Natural killer cell (primary cell): ENCODE measurements around the gene GABRB1. TPM values are rescaled to one million over a fixed set of nuclear protein-coding genes. Genes with fewer than 3 reads are reported as not detected.

Experiments
- ATAC-seq, 3 donors: fragments of 150-1000 bp in 2 of 3; fragments of 200-7000 bp in 1 of 3; cut with Tn5 transposase; 1 replicate in 1 of 3; 2 replicates in 2 of 3; pipeline ENCODE4 v1.10.0; 2021; ENCODE audit warnings: mild to moderate bottlenecking in 2 of 3, moderate library complexity in 2 of 3
- DNase-seq, 2 donors: peaks; one replicate each; pipeline versions ENCODE4 v3.0.0 to v3.0.0-alpha.2; 2013 to 2021; ENCODE audit warnings: mixed read lengths in 1 of 2
- H3K27ac ChIP-seq: one replicate; pipeline ENCODE4 v1.5.1; 2013; ENCODE audit warnings: mild to moderate bottlenecking, low read length
- H3K27me3 ChIP-seq: one replicate; pipeline ENCODE4 v1.6.1; 2013; ENCODE audit warnings: low read length; ENCODE audit not compliant: control insufficient read depth, insufficient read depth
- H3K36me3 ChIP-seq: one replicate; pipeline ENCODE4 v1.6.1; 2013; ENCODE audit warnings: low read length; ENCODE audit not compliant: control insufficient read depth, insufficient read depth
- H3K4me1 ChIP-seq: one replicate; pipeline ENCODE4 v1.6.1; 2013; ENCODE audit warnings: low read length; ENCODE audit not compliant: control insufficient read depth, insufficient read depth
- H3K4me3 ChIP-seq: one replicate; pipeline ENCODE4 v1.5.1; 2013; ENCODE audit warnings: low read length
- H3K9me3 ChIP-seq: one replicate; pipeline ENCODE4 v1.6.1; 2013; ENCODE audit warnings: low read length; ENCODE audit not compliant: control insufficient read depth, insufficient read depth
- H3K27ac Mint-ChIP-seq, 2 donors: one replicate each; pipeline ENCODE4 v1.8.0; 2022; ENCODE audit warnings: mild to moderate bottlenecking in 2 of 2, mixed read lengths in 2 of 2, moderate library complexity in 1 of 2
- H3K27me3 Mint-ChIP-seq, 2 donors: one replicate each; pipeline ENCODE4 v1.8.0; 2022; ENCODE audit warnings: low read depth in 2 of 2, mixed read lengths in 2 of 2
- H3K36me3 Mint-ChIP-seq: one replicate; pipeline ENCODE4 v1.8.0; 2022; ENCODE audit warnings: mixed read lengths
- H3K4me1 Mint-ChIP-seq, 2 donors: one replicate each; pipeline ENCODE4 v1.8.0; 2022; ENCODE audit warnings: mixed read lengths in 2 of 2
- H3K4me3 Mint-ChIP-seq: one replicate; pipeline ENCODE4 v1.8.0; 2022; ENCODE audit warnings: mild to moderate bottlenecking, moderate library complexity, mixed read lengths
- H3K9me3 Mint-ChIP-seq, 2 donors: one replicate each; pipeline ENCODE4 v1.8.0; 2022; ENCODE audit warnings: mixed read lengths in 2 of 2
- CTCF ChIP-seq: fragments of 200-600 bp; IDR thresholded peaks from one replicate; pipeline ENCODE4 v1.8.0; 2022; ENCODE audit warnings: antibody characterized with exemption
- whole genome bisulfite sequencing: methylation state at CpG from one replicate; pipeline ENCODE4 v1.1.7; 2013; ENCODE audit warnings: missing lambda C conversion rate; ENCODE audit not compliant: insufficient coverage; 5-methylcytosine and 5-hydroxymethylcytosine counted together
- intact Hi-C: fragments of 100-400 bp; cut with micrococcal nuclease; formaldehyde crosslinking; loops from one replicate; pipeline ENCODE4 v1.14.2; 2022
- total RNA-seq, 4 donors: library from RNA; stranded (reverse); fragments of 120-200 nt in 1 of 4; gene quantifications; one replicate each; pipeline versions ENCODE4 v1.2.3 to v1.2.4, GENCODE V29; 2013 to 2022

Gene GABRB1
- total RNA-seq, result not detected
- total RNA-seq (2013), result not detected

GRCh38 chr4:47031011-47031678 is at the start of gene GABRB1:
GABRB1 (plus strand) TSS chr4:47031567.
- peaks cover 29 to 61% of the 10 kb centered on the region in 2 donors for H3K27me3 Mint-ChIP-seq
- peak within 1 kb of the TSS in 1 of 2 donors; percentile 39 for H3K27ac Mint-ChIP-seq
- peak within 1 kb of the TSS; percentile 70 for H3K4me3 Mint-ChIP-seq
- H3K9me3 ChIP-seq, result no peaks in the 10 kb centered on the region
- H3K4me1 Mint-ChIP-seq, result peaks cover 19 to 20% of the 10 kb centered on the region in 2 donors
- H3K36me3 Mint-ChIP-seq, result no peaks in the 10 kb centered on the region
- peaks cover 21% of the 10 kb centered on the region for H3K4me1 ChIP-seq
- no peak within 1 kb of the TSS for H3K27ac ChIP-seq
- peak within 1 kb of the TSS; percentile 13 for H3K4me3 ChIP-seq
- H3K36me3 ChIP-seq, result no peaks in the 10 kb centered on the region
- DNase-seq, result peak in 1 of 2 donors; percentile 19
- H3K9me3 Mint-ChIP-seq, result no peaks in the 10 kb centered on the region
- intact Hi-C loops, result loop anchor here (5.0 kb wide), 1 partner anchor 189 kb away; no protein-coding TSS in a partner anchor
- peaks cover 38% of the 10 kb centered on the region for H3K27me3 ChIP-seq
- peak in 1 of 3 donors; percentile 2 for ATAC-seq
- WGBS, result 10% methylated on average over 20 of the region's 20 CpGs
- no peak for TF ChIP-seq CTCF

- H3K36me3 Mint-ChIP-seq, result no peaks in the 10 kb centered on the region
- no CpG with 5 or more reads among the region's 1 CpG for WGBS
- no peak overlapping the region for H3K4me3 Mint-ChIP-seq
- H3K4me3 ChIP-seq, result no peak overlapping the region
- no peak for DNase-seq
- H3K9me3 ChIP-seq, result no peaks in the 10 kb centered on the region
- H3K4me1 Mint-ChIP-seq, result no peaks in the 10 kb centered on the region
- no peak for TF ChIP-seq CTCF
- H3K27me3 ChIP-seq, result peaks cover 3% of the 10 kb centered on the region
- intact Hi-C loops, result no loop called here
- H3K4me1 ChIP-seq, result no peaks in the 10 kb centered on the region
- H3K36me3 ChIP-seq, result no peaks in the 10 kb centered on the region
- no peaks in the 10 kb centered on the region for H3K9me3 Mint-ChIP-seq
- H3K27ac Mint-ChIP-seq, result no peak overlapping the region
- H3K27ac ChIP-seq, result no peak overlapping the region
- peaks cover 5 to 30% of the 10 kb centered on the region in 2 donors for H3K27me3 Mint-ChIP-seq
- ATAC-seq, result no peak
Measured at GRCh38 chr4:46984781-46985180, 46.6 kb upstream of the GABRB1 start.

- Histone ChIP-seq H3K36me3 (no peaks in the 10 kb centered on the region), H3K9me3 (no peaks in the 10 kb centered on the region), H3K27ac (no peak overlapping the region), H3K4me1 (no peaks in the 10 kb centered on the region), H3K4me3 (no peak overlapping the region), H3K27me3 (peaks cover 11% of the 10 kb centered on the region)
- Mint-ChIP-seq H3K4me1 (peaks cover 1 to 2% of the 10 kb centered on the region in 2 donors), H3K27ac (no peak overlapping the region), H3K27me3 (peaks cover 6 to 19% of the 10 kb centered on the region in 2 donors), H3K36me3 (no peaks in the 10 kb centered on the region), H3K9me3 (no peaks in the 10 kb centered on the region), H3K4me3 (no peak overlapping the region)
- no peak for ATAC-seq
- DNase-seq, result no peak
- no peak for TF ChIP-seq CTCF
- intact Hi-C loops, result no loop called here
- 55% methylated on average over 3 of the region's 3 CpGs for WGBS
Measured at GRCh38 chr4:46986922-46987638, 44.3 kb upstream of the GABRB1 start.
